ENCODE measurements around the gene PGAP6. TPM values are rescaled to one million over a fixed set of nuclear protein-coding genes. Genes with fewer than 3 reads are reported as not detected.

PGAP6 gene
- total and polyA plus RNA-seq, 9 of the 15 experiments (the other 6 are each of a cell fraction or from before 2014, with no cell fraction given), result 0.45 to 50.2 (median 39.3) TPM

GRCh38 chr16:374616-374926, 7.2 kb downstream of the PGAP6 start:
- CTCF ChIA-PET (ENCODE audit: low intra/inter-chr PET ratio), result no interaction called here
- DNase-seq (ENCODE audit: extremely low read depth in 1 of 4, low spot score in 3 of 4) (no peak), FAIRE-seq (no peak), ATAC-seq (no peak)
- 89% methylated on average over 9 of the region's 9 CpGs for WGBS (ENCODE audit: insufficient coverage, low coverage, missing lambda C conversion rate)
- intact Hi-C loops (cut with micrococcal nuclease), result no loop called here
- Histone ChIP-seq H3K27ac (ENCODE audit: extremely low read depth, low read depth, low read length) (no peak overlapping the region), H3K9me3 (replicated peaks; ENCODE audit: control insufficient read depth, insufficient read depth, low read depth, low read length) (no peaks in the 10 kb centered on the region), H3K36me3 (ENCODE audit: control insufficient read depth, insufficient read depth, low read length) (peaks cover 62% of the 10 kb centered on the region; the same call in 1 of the 3 replicates), H4K20me1 (replicated peaks; ENCODE audit: control insufficient read depth, insufficient read depth, low read length) (no peaks in the 10 kb centered on the region), H3K9ac (ENCODE audit: insufficient read depth in 1 of 2, low read depth in 2 of 2, low read length in 2 of 2) (no peak overlapping the region), H3K4me2 (ENCODE audit: insufficient read depth, low read length) (no peak overlapping the region), H3K4me1 (replicated peaks in 1 of 2; ENCODE audit: control insufficient read depth in 2 of 2, insufficient read depth in 2 of 2, low read length in 2 of 2) (peaks cover 9 to 57% of the 10 kb centered on the region in 2 experiments), H3K79me2 (ENCODE audit: control insufficient read depth, insufficient read depth, low read length) (peaks cover 15% of the 10 kb centered on the region), H2AFZ (ENCODE audit: low read depth, low read length) (no peak overlapping the region), H3K9me1 (ENCODE audit: control insufficient read depth, insufficient read depth, low read length) (peaks cover 5% of the 10 kb centered on the region), H3K4me3 (no peak overlapping the region), H3K27me3 (ENCODE audit: control insufficient read depth in 2 of 2, insufficient read depth in 2 of 2, low read length in 2 of 2) (no peaks in the 10 kb centered on the region)
- POLR2A ChIA-PET, result interaction anchor here (0.9 to 1.2 kb wide), 3 partner anchors 11 to 105 kb away, joined by 3 to 4 read pairs (median 4); no protein-coding TSS in a partner anchor
- BruUV-seq (replicated peaks), result no TSS peak
- peak; percentile 16; the same call in 1 of the 2 replicates for TF ChIP-seq POLR2G (IDR thresholded peaks at IDR 0.05; ENCODE audit: low read depth, low read length)
- TF ChIP-seq RBFOX2 (IDR thresholded peaks at IDR 0.05; ENCODE audit: low read depth, low read length), result peak; percentile 17; the same call in 1 of the 2 replicates
- TF ChIP-seq ATF1 (CRISPR knock-in tag; IDR thresholded peaks at IDR 0.05), result no peak
- TF ChIP-seq ATF1 (tag; IDR thresholded peaks at IDR 0.05), result no peak
- in situ Hi-C loops (cut with MboI), result no loop called here

GRCh38 chr16:373848-374615, 7.7 kb downstream of the PGAP6 start:
- POLR2A ChIA-PET, result interaction anchor here (0.9 to 1.2 kb wide), 2 partner anchors 11 to 106 kb away, joined by 3 to 4 read pairs; no protein-coding TSS in a partner anchor
- Histone ChIP-seq H3K27me3 (ENCODE audit: control insufficient read depth in 2 of 2, insufficient read depth in 2 of 2, low read length in 2 of 2) (no peaks in the 10 kb centered on the region), H3K79me2 (ENCODE audit: control insufficient read depth, insufficient read depth, low read length) (peaks cover 16% of the 10 kb centered on the region), H3K9me1 (ENCODE audit: control insufficient read depth, insufficient read depth, low read length) (peaks cover 5% of the 10 kb centered on the region), H4K20me1 (replicated peaks; ENCODE audit: control insufficient read depth, insufficient read depth, low read length) (no peaks in the 10 kb centered on the region), H3K4me2 (ENCODE audit: insufficient read depth, low read length) (no peak overlapping the region), H3K9ac (ENCODE audit: insufficient read depth in 1 of 2, low read depth in 2 of 2, low read length in 2 of 2) (0 out of 4 replicates have a peak overlapping the region, but pooled peaks of 1 of the 2 experiments have one; percentile 9), H3K9me3 (replicated peaks; ENCODE audit: control insufficient read depth, insufficient read depth, low read depth, low read length) (no peaks in the 10 kb centered on the region), H3K4me1 (replicated peaks in 1 of 2; ENCODE audit: control insufficient read depth in 2 of 2, insufficient read depth in 2 of 2, low read length in 2 of 2) (peaks cover 9 to 57% of the 10 kb centered on the region in 2 experiments), H3K4me3 (no peak overlapping the region), H3K36me3 (ENCODE audit: control insufficient read depth, insufficient read depth, low read length) (peaks cover 67% of the 10 kb centered on the region; the same call in 2 of the 3 replicates), H3K27ac (ENCODE audit: extremely low read depth, low read depth, low read length) (no peak overlapping the region), H2AFZ (ENCODE audit: low read depth, low read length) (no peak overlapping the region)
- ATAC-seq (no peak), FAIRE-seq (no peak), DNase-seq (ENCODE audit: extremely low read depth in 1 of 4, low spot score in 3 of 4) (no peak)
- intact Hi-C loops (cut with micrococcal nuclease), result no loop called here
- in situ Hi-C loops (cut with MboI), result no loop called here
- 91% methylated on average over 25 of the region's 44 CpGs for WGBS (ENCODE audit: insufficient coverage, low coverage, missing lambda C conversion rate)
- BruUV-seq (replicated peaks), result no TSS peak
- CTCF ChIA-PET (ENCODE audit: low intra/inter-chr PET ratio), result no interaction called here
- TF ChIP-seq POLR2G (IDR thresholded peaks at IDR 0.05; ENCODE audit: low read depth, low read length) (peak; percentile 61), ARHGAP35 (IDR thresholded peaks at IDR 0.05; ENCODE audit: partially characterized antibody) (no peak), RBFOX2 (IDR thresholded peaks at IDR 0.05; ENCODE audit: low read depth, low read length) (peak; percentile 43), CEBPG (CRISPR knock-in tag; IDR thresholded peaks at IDR 0.05) (no peak), CEBPG (tag; conservative IDR thresholded peaks at IDR 0.05 in 1 of 2, IDR thresholded peaks at IDR 0.05 in 1 of 2) (no peak), TARDBP (IDR thresholded peaks at IDR 0.05) (no peak)

Measured in K562 (cell line).